Measurements from ENCODE around the gene HIVEP3.

Gene HIVEP3

GRCh38 chr1:41681331-41682098 lies 237.2 kb downstream of the HIVEP3 start:
- Histone ChIP-seq H3K4me3 (ENCODE audit: low read length) (no peak overlapping the region), H3K4me1 (ENCODE audit: control insufficient read depth, insufficient read depth, low read length) (no peaks in the 10 kb centered on the region), H3K36me3 (ENCODE audit: control insufficient read depth, insufficient read depth, low read length) (no peaks in the 10 kb centered on the region), H3K27ac (ENCODE audit: low read length) (no peak overlapping the region), H3K27me3 (ENCODE audit: control insufficient read depth, insufficient read depth, low read length) (no peaks in the 10 kb centered on the region), H3K9me3 (ENCODE audit: control insufficient read depth, insufficient read depth, low read length) (no peaks in the 10 kb centered on the region)
- WGBS (ENCODE audit: insufficient coverage, insufficient read length), result no CpG with 5 or more reads among the region's 11 CpGs
- DNase-seq (ENCODE audit: low read depth, low spot score), result no peak

GRCh38 chr1:41679994-41680393 lies 238.7 kb downstream of the HIVEP3 start:
- Histone ChIP-seq H3K4me1 (ENCODE audit: control insufficient read depth, insufficient read depth, low read length) (no peaks in the 10 kb centered on the region), H3K27me3 (ENCODE audit: control insufficient read depth, insufficient read depth, low read length) (no peaks in the 10 kb centered on the region), H3K4me3 (ENCODE audit: low read length) (no peak overlapping the region), H3K27ac (ENCODE audit: low read length) (no peak overlapping the region), H3K9me3 (ENCODE audit: control insufficient read depth, insufficient read depth, low read length) (no peaks in the 10 kb centered on the region), H3K36me3 (ENCODE audit: control insufficient read depth, insufficient read depth, low read length) (no peaks in the 10 kb centered on the region)
- no peak for DNase-seq (ENCODE audit: low read depth, low spot score)
- no CpG with 5 or more reads among the region's 1 CpG for WGBS (ENCODE audit: insufficient coverage, insufficient read length)

- no peaks in the 10 kb centered on the region for H3K4me1 ChIP-seq (ENCODE audit: control insufficient read depth, insufficient read depth, low read length)
- no CpG with 5 or more reads among the region's 1 CpG for WGBS (ENCODE audit: insufficient coverage, insufficient read length)
- no peaks in the 10 kb centered on the region for H3K9me3 ChIP-seq (ENCODE audit: control insufficient read depth, insufficient read depth, low read length)
- no peaks in the 10 kb centered on the region for H3K36me3 ChIP-seq (ENCODE audit: control insufficient read depth, insufficient read depth, low read length)
- no peak overlapping the region for H3K4me3 ChIP-seq (ENCODE audit: low read length)
- no peak for DNase-seq (ENCODE audit: low read depth, low spot score)
- H3K27me3 ChIP-seq (ENCODE audit: control insufficient read depth, insufficient read depth, low read length), result no peaks in the 10 kb centered on the region
- no peak overlapping the region for H3K27ac ChIP-seq (ENCODE audit: low read length)
These were observed 239.2 kb downstream of the HIVEP3 start for GRCh38 chr1:41679531-41679930.

- WGBS (ENCODE audit: insufficient coverage, insufficient read length), result no CpG with 5 or more reads among the region's 13 CpGs
- no peak for DNase-seq (ENCODE audit: low read depth, low spot score)
- H3K36me3 ChIP-seq (ENCODE audit: control insufficient read depth, insufficient read depth, low read length), result no peaks in the 10 kb centered on the region
- H3K27ac ChIP-seq (ENCODE audit: low read length), result no peak overlapping the region
- H3K27me3 ChIP-seq (ENCODE audit: control insufficient read depth, insufficient read depth, low read length), result no peaks in the 10 kb centered on the region
- H3K4me1 ChIP-seq (ENCODE audit: control insufficient read depth, insufficient read depth, low read length), result no peaks in the 10 kb centered on the region
- no peaks in the 10 kb centered on the region for H3K9me3 ChIP-seq (ENCODE audit: control insufficient read depth, insufficient read depth, low read length)
- no peak overlapping the region for H3K4me3 ChIP-seq (ENCODE audit: low read length)
These were observed 240.4 kb downstream of the HIVEP3 start for GRCh38 chr1:41678111-41678878.

GRCh38 chr1:41677620-41678019 lies 241.1 kb downstream of the HIVEP3 start:
- Histone ChIP-seq H3K36me3 (ENCODE audit: control insufficient read depth, insufficient read depth, low read length) (no peaks in the 10 kb centered on the region), H3K9me3 (ENCODE audit: control insufficient read depth, insufficient read depth, low read length) (no peaks in the 10 kb centered on the region), H3K27ac (ENCODE audit: low read length) (no peak overlapping the region), H3K4me3 (ENCODE audit: low read length) (no peak overlapping the region), H3K27me3 (ENCODE audit: control insufficient read depth, insufficient read depth, low read length) (no peaks in the 10 kb centered on the region), H3K4me1 (ENCODE audit: control insufficient read depth, insufficient read depth, low read length) (no peaks in the 10 kb centered on the region)
- DNase-seq (ENCODE audit: low read depth, low spot score), result no peak
- WGBS (ENCODE audit: insufficient coverage, insufficient read length), result no CpG with 5 or more reads among the region's 7 CpGs

GRCh38 chr1:41675401-41675800 lies 243.3 kb downstream of the HIVEP3 start:
- no peak overlapping the region for H3K27ac ChIP-seq (ENCODE audit: low read length)
- H3K9me3 ChIP-seq (ENCODE audit: control insufficient read depth, insufficient read depth, low read length), result no peaks in the 10 kb centered on the region
- H3K4me3 ChIP-seq (ENCODE audit: low read length), result no peak overlapping the region
- H3K4me1 ChIP-seq (ENCODE audit: control insufficient read depth, insufficient read depth, low read length), result no peaks in the 10 kb centered on the region
- H3K36me3 ChIP-seq (ENCODE audit: control insufficient read depth, insufficient read depth, low read length), result no peaks in the 10 kb centered on the region
- WGBS (ENCODE audit: insufficient coverage, insufficient read length), result no CpG with 5 or more reads among the region's 1 CpG
- no peak for DNase-seq (ENCODE audit: low read depth, low spot score)
- no peaks in the 10 kb centered on the region for H3K27me3 ChIP-seq (ENCODE audit: control insufficient read depth, insufficient read depth, low read length)

- Histone ChIP-seq H3K4me1 (ENCODE audit: control insufficient read depth, insufficient read depth, low read length) (no peaks in the 10 kb centered on the region), H3K27me3 (ENCODE audit: control insufficient read depth, insufficient read depth, low read length) (no peaks in the 10 kb centered on the region), H3K27ac (ENCODE audit: low read length) (no peak overlapping the region), H3K4me3 (ENCODE audit: low read length) (no peak overlapping the region), H3K9me3 (ENCODE audit: control insufficient read depth, insufficient read depth, low read length) (no peaks in the 10 kb centered on the region), H3K36me3 (ENCODE audit: control insufficient read depth, insufficient read depth, low read length) (no peaks in the 10 kb centered on the region)
- no peak for DNase-seq (ENCODE audit: low read depth, low spot score)
- WGBS (ENCODE audit: insufficient coverage, insufficient read length), result no CpG with 5 or more reads among the region's 10 CpGs
These were observed 244.2 kb downstream of the HIVEP3 start for GRCh38 chr1:41674522-41674921.

GRCh38 chr1:41673806-41674205 lies 244.9 kb downstream of the HIVEP3 start:
- no peak overlapping the region for H3K27ac ChIP-seq (ENCODE audit: low read length)
- H3K36me3 ChIP-seq (ENCODE audit: control insufficient read depth, insufficient read depth, low read length), result no peaks in the 10 kb centered on the region
- no peak for DNase-seq (ENCODE audit: low read depth, low spot score)
- WGBS (ENCODE audit: insufficient coverage, insufficient read length), result no CpG with 5 or more reads among the region's 9 CpGs
- no peak overlapping the region for H3K4me3 ChIP-seq (ENCODE audit: low read length)
- H3K27me3 ChIP-seq (ENCODE audit: control insufficient read depth, insufficient read depth, low read length), result no peaks in the 10 kb centered on the region
- no peaks in the 10 kb centered on the region for H3K9me3 ChIP-seq (ENCODE audit: control insufficient read depth, insufficient read depth, low read length)
- no peaks in the 10 kb centered on the region for H3K4me1 ChIP-seq (ENCODE audit: control insufficient read depth, insufficient read depth, low read length)

- no peaks in the 10 kb centered on the region for H3K4me1 ChIP-seq (ENCODE audit: control insufficient read depth, insufficient read depth, low read length)
- H3K27ac ChIP-seq (ENCODE audit: low read length), result no peak overlapping the region
- WGBS (ENCODE audit: insufficient coverage, insufficient read length), result no CpG with 5 or more reads among the region's 4 CpGs
- H3K9me3 ChIP-seq (ENCODE audit: control insufficient read depth, insufficient read depth, low read length), result no peaks in the 10 kb centered on the region
- no peaks in the 10 kb centered on the region for H3K27me3 ChIP-seq (ENCODE audit: control insufficient read depth, insufficient read depth, low read length)
- H3K4me3 ChIP-seq (ENCODE audit: low read length), result no peak overlapping the region
- no peaks in the 10 kb centered on the region for H3K36me3 ChIP-seq (ENCODE audit: control insufficient read depth, insufficient read depth, low read length)
- no peak for DNase-seq (ENCODE audit: low read depth, low spot score)
These were observed 245.3 kb downstream of the HIVEP3 start for GRCh38 chr1:41673378-41673777.

GRCh38 chr1:41672641-41673361 lies 245.9 kb downstream of the HIVEP3 start:
- no peaks in the 10 kb centered on the region for H3K4me1 ChIP-seq (ENCODE audit: control insufficient read depth, insufficient read depth, low read length)
- no peak for DNase-seq (ENCODE audit: low read depth, low spot score)

More at GRCh38 chr1:41672641-41673361, 245.9 kb downstream of the HIVEP3 start:
- Histone ChIP-seq H3K27me3 (ENCODE audit: control insufficient read depth, insufficient read depth, low read length) (no peaks in the 10 kb centered on the region), H3K9me3 (ENCODE audit: control insufficient read depth, insufficient read depth, low read length) (no peaks in the 10 kb centered on the region), H3K4me3 (ENCODE audit: low read length) (no peak overlapping the region), H3K27ac (ENCODE audit: low read length) (no peak overlapping the region), H3K36me3 (ENCODE audit: control insufficient read depth, insufficient read depth, low read length) (no peaks in the 10 kb centered on the region)
- 100% methylated on average over 3 of the region's 9 CpGs for WGBS (ENCODE audit: insufficient coverage, insufficient read length)

Data from iPS DF 6.9 (cell line).